HG03432 (cell line): ENCODE results near the gene CNFN.

ENCODE experiments used
- ATAC-seq: cut with Tn5 transposase; IDR thresholded peaks from one replicate; pipeline ENCODE4 v1.9.1; 2021; ENCODE audit warnings: mild to moderate bottlenecking, moderate library complexity; ENCODE audit not compliant: unreplicated experiment

Gene CNFN

DNA sequence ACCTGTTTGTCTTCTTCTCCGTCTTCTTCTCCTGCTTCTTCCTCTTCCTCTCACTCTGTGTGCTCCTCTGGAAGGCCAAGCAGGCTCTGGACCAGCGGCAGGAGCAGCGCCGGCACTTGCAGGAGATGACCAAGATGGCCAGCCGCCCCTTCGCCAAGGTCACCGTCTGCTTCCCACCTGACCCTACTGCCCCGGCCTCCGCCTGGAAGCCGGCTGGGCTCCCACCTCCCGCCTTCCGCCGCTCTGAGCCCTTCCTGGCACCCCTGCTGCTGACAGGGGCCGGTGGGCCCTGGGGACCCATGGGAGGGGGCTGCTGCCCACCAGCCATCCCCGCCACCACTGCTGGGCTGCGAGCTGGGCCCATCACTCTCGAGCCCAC is 13.9 kb downstream of the CNFN start:
- ATAC-seq: no peak

DNA sequence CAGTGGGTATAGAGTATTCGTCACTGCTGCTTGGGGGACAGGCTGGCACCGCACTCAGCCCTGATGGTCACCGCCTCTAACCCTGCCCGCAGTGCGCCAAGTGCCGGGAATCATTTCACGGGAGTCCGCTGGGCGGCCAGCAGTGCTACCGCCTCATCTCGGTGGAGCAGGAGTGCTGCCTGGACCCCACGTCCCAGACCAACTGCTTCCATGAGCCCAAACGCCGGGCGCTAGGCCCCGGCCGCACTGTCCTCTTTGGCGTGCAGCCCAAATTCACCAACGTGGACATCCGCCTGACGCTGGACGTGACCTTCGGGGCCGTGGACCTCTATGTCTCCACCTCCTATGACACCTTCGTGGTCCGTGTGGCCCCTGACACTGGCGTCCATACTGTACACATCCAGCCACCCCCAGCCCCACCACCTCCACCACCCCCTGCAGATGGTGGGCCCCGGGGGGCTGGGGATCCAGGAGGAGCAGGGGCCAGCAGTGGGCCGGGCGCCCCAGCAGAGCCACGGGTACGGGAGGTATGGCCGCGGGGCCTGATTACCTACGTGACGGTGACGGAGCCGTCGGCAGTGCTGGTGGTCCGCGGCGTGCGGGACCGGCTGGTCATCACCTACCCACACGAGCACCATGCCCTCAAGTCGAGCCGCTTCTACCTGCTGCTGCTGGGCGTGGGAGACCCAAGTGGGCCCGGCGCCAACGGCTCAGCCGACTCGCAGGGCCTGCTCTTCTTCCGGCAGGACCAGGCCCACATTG is 14.5 kb downstream of the CNFN start:
- ATAC-seq: no peak

DNA sequence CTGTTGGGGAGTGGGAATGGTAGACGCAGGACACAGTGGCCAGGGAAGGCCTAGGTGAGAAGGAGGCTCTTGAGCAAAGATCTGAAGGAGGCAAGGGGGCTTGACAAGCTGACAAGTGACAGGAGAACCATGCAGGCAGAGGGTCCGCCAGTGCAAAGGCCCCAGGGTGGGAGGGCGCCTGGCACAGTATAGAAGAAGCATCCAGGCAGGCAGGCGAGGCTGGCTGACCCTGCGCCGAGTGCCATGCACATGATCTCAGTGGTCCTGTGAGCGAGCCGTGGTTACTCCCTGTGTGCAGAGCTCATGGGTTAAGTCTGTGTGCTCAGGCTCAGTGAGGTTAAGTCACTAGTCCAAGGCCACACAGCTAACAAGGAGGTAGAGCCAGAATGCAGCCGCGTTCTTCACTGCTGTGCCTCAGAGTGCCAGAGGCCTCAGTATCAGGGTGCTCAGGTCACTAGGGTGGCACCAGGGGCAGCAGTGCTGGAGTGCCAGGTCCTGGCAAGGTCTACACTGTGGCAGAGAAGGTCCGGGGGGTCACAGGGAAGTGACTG is 15.2 kb downstream of the CNFN start:
- no peak for ATAC-seq

GRCh38 chr19:42370626-42371175 is 19.4 kb downstream of the CNFN start:
- no peak for ATAC-seq

DNA sequence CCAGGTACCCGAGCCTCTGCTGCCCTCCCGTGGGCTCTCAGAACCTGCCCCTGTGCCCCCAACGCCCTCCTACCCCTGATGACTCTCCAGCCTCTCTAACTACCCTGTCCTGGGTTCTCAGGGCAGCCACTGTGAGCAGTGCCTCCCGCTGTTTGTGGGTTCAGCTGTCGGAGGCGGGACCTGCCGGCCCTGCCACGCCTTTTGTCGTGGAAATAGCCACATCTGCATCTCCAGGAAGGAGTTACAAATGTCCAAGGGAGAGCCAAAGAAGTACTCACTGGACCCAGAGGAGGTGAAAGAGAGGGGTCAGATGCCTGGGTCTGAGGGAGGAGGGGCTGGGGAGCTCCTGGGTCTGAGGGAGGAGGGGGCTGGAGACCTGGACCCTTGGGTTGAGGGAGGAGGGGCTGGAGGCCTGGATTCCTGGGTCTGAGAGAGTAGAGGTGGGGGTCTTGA is 20.0 kb downstream of the CNFN start:
- no peak for ATAC-seq

DNA sequence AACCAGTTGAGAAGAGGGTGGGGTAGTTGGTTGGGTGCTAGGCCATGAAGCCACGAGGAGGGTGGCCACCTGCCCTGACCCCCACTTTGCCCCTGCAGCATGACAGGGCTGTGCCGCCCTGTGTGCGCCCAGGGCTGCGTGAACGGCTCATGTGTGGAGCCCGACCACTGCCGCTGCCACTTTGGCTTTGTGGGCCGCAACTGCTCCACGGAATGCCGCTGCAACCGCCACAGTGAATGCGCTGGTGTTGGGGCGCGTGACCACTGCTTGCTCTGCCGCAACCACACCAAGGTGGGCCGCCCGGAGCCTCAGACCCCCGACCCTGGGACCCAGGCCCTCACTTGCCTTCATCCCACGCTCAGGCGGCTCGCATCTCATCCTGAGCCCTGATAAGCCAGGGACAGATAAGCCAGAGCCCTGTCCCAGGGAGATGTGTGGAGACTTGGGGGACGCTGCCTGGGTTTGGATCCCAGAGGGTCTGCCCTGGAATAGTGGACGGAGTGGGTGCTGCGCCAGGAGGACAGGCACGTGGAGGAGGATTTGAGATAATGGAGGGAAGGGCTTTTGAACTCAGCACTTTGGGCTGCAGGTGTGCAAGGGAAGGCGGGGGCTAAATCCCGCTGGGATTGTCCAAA is 20.5 kb downstream of the CNFN start:
- ATAC-seq: no peak

GRCh38 chr19:42368765-42369164 is 21.3 kb downstream of the CNFN start:
- ATAC-seq: no peak

- no peak for ATAC-seq
Observed at GRCh38 chr19:42368360-42368759, 21.7 kb downstream of the CNFN start.

DNA sequence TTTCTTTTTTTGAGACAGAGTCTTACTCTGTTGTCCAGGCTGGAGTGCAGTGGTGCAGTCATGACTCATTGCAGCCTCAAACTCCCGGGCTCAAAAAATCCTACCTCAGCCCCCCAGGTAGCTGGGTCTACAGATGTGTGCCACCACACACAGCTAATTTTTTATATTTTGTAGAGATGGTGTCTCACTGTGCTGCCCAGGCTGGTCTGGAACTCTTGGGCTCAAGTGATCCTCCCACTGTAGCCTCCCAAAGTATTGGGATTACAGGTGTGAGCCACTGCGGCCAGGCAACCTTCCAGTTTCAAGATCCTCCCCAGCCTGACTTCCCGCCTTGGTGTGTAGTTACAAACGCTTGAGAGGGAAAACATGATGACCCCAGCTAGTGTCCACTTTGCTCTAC is 22.2 kb downstream of the CNFN start:
- no peak for ATAC-seq

GRCh38 chr19:42366673-42367072 is 23.4 kb downstream of the CNFN start:
- no peak for ATAC-seq

DNA sequence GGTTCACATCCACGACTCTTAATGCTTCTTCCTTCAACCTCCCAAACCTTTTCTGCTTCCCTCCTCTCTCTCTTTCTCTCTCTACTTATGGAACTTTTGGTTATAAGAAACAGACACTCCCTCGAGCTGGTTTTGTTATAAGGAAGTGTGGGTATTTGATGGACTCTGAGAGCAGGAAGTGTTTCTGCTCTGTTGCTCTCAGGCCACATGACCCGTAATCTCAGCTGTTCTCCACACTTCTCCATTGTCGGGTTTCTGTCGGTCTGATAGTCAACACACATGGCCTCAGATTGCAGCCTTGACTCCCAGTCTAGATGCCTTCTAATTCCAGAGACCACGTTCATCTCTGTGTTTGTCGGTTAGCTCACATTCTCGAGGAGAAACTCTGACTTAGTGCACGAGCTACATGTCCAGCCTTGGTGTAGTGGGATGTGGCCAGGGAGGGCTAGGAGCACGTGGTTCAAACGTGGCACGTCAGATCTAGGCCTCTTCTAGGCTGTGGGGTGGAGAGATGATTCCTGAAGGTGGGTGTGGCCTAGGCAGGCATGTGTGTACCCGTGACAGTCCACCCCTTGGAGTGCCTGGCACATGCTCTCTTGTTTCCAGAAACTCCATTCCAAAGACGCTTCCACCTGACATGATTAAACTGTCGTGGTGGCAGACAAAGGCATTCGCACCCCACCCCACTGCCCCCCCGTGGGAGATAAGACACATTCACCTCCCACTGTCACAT is 26.3 kb downstream of the CNFN start:
- ATAC-seq: no peak

DNA sequence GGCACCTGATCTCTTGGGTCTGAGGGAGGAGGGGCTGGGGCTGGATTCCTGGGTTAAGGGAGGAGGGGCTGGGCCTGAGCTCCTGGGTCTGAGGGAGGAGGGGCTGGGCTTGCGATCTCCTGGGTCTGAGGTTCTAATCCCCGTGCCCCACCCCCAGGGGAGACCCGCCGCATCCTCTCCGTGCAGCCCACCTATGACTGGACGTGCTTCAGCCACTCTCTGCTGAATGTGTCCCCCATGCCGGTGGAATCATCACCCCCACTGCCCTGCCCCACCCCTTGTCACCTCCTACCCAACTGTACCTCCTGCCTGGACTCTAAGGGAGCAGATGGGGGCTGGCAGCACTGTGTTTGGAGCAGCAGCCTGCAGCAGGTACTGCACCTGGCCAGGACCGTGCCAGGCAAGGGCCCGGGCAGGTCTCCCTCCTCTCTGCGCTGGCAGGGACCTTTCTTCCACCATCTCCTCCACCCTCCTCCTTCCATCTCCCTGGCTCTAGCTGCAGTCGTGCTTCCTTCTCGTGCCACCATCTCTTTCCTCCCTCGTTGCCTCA is 27.1 kb downstream of the CNFN start:
- ATAC-seq: no peak

GRCh38 chr19:42362342-42362741 is 27.8 kb downstream of the CNFN start:
- no peak for ATAC-seq

DNA sequence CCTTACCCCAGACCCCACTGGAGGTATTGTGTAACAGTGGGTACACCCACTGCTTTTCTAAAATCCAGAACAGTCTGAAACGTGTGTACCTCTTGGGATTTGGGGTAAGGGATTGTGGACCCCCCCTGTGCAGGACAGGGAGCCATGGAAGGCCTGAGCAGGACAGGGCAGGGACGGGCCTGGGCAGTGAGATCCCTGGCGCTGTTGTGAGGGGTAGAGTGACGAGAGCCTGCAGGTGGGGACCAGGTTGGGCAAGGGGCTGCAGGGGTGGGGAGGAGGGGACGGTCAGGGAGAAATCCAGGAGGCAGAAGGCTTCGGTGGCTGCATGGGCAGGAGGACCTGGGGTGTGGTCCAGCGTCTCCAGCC is 28.6 kb downstream of the CNFN start:
- no peak for ATAC-seq

DNA sequence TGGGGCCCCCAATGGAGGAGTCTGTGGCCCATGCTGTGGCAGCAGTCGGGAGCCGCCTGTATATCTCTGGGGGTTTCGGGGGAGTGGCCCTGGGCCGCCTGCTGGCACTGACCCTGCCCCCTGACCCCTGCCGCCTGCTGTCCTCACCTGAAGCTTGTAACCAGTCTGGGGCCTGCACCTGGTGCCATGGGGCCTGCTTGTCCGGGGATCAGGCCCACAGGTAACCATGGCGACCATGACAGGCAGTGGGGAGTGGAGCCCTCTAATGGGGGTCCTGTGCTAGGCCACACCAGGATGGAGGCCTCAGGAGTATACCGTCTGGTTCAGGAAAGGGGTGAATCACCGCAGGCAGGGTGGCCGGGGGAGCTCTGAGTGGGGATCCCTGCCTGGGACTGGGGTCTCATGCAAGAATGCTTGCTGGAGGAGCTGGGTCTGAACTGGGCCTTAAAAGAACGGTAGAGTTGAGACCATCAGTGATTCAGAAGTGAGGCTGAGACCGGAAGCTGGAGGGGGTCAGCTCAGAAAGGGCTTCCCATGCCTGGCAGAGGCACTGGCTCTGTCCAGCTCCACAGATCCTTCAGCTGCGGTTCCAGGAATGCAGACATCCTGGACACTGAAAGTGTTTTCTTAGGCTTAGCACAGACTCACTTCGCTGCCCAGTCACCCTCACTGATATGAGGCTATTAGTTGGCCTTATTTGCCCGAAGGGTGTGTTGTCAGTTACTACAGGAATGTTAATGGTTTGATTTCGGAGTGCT is 29.1 kb downstream of the CNFN start:
- no peak for ATAC-seq

DNA sequence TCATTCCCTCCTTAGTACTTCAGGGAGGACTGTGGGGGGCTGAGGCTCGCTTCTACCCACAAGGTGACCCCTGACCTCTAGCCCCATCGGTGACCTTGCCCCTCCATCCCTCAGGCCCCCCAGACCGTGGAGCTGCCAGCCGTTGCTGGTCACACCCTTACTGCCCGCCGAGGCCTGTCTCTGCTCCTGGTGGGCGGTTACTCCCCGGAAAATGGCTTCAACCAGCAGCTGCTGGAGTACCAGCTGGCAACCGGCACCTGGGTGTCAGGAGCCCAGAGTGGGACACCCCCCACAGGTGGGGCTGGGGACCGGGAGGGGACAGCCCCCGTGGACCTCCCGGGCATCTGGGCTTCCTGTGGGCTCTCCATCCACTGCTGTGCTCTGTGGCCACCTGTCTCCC is 32.8 kb downstream of the CNFN start:
- no peak for ATAC-seq

DNA sequence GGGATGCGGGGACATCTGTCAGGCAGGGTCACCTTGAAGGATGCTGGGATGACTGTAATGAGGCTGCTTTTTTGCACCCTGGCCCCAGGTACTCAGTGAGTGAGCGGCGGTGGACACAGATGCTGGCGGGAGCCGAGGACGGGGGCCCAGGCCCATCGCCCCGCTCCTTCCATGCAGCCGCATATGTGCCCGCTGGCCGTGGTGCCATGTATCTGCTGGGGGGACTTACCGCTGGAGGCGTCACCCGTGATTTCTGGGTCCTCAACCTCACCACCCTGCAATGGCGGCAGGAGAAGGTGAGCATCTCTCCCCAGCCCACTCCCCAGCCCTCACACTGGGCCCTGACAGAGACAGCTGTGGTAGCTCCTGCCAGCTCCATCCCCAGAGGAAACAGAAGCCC is 33.4 kb downstream of the CNFN start:
- ATAC-seq: no peak

- ATAC-seq: no peak
Observed at GRCh38 chr19:42355896-42356295, 34.2 kb downstream of the CNFN start.

- no peak for ATAC-seq
Observed at GRCh38 chr19:42353341-42354015, 36.6 kb downstream of the CNFN start.
